GM18951 (cell line): ENCODE results near the gene DPM2.

Experiments used
- POLR2A ChIP-seq: IDR thresholded peaks from 4 replicates; pipeline ENCODE4 v1.6.1; 2011; ENCODE audit warnings: mild to moderate bottlenecking; ENCODE audit not compliant: insufficient read length, insufficient read depth; ENCODE audit errors: extremely low read depth
- in situ Hi-C: fragments of 300-500 bp; cut with MboI; formaldehyde crosslinking; loops from one replicate; pipeline ENCODE4 v1.12.0; 2022; ENCODE audit warnings: low sequenced_read_pairs, mixed read lengths, inconsistent platforms; ENCODE audit not compliant: unreplicated experiment

Gene DPM2

GRCh38 chr9:127937388-127938297 lies at the start of gene DPM2:
Gene DPM2 (minus strand): TSS chr9:127937854. CDS start chr9:127937820, 34 bp downstream.
- in situ Hi-C loops, result no loop called here
- TF ChIP-seq POLR2A, result peak; percentile 86

GRCh38 chr9:127987103-127987614 lies 49.5 kb upstream of the DPM2 start:
- in situ Hi-C loops, result no loop called here
- TF ChIP-seq POLR2A, result no peak

- in situ Hi-C loops, result no loop called here
- TF ChIP-seq POLR2A, result no peak
Observed at GRCh38 chr9:127985011-127985410, 47.4 kb upstream of the DPM2 start.

- TF ChIP-seq POLR2A, result no peak
- in situ Hi-C loops, result no loop called here
Observed at GRCh38 chr9:127983847-127984289, 46.2 kb upstream of the DPM2 start.

- in situ Hi-C loops, result no loop called here
- no peak for TF ChIP-seq POLR2A
Observed at GRCh38 chr9:127982912-127983311, 45.3 kb upstream of the DPM2 start.

GRCh38 chr9:127981559-127982121 lies 44.0 kb upstream of the DPM2 start:
- no peak for TF ChIP-seq POLR2A
- in situ Hi-C loops, result no loop called here

GRCh38 chr9:127980706-127981558 lies 43.3 kb upstream of the DPM2 start, which contains the start of gene EEIG1:
Gene EEIG1 (minus strand): TSS chr9:127980989. CDS start chr9:127980137, 852 bp downstream.
- in situ Hi-C loops, result no loop called here
- peak; percentile 89 for TF ChIP-seq POLR2A

- no peak for TF ChIP-seq POLR2A
- in situ Hi-C loops, result no loop called here
Observed at GRCh38 chr9:127980060-127980705, 42.5 kb upstream of the DPM2 start.

- TF ChIP-seq POLR2A, result peak; percentile 57
- in situ Hi-C loops, result no loop called here
Observed at GRCh38 chr9:127979333-127980059, 41.8 kb upstream of the DPM2 start.

GRCh38 chr9:127979015-127979332 lies 41.3 kb upstream of the DPM2 start:
- no peak for TF ChIP-seq POLR2A
- in situ Hi-C loops, result no loop called here

GRCh38 chr9:127977884-127978647 lies 40.4 kb upstream of the DPM2 start:
- in situ Hi-C loops, result no loop called here
- TF ChIP-seq POLR2A, result no peak
